Chondrocyte (in vitro differentiated cells): ENCODE measurements around the gene IRF9. TPM values are rescaled to one million over a fixed set of nuclear protein-coding genes. Genes with fewer than 3 reads are reported as not detected.
"Not testable (repeated sequence)": the region's sequence is repeated elsewhere in the genome, so short reads cannot be mapped to it uniquely, and the experiment has no call there.

Experiments
- DNase-seq: peaks from one replicate; pipeline ENCODE4 v3.0.0; 2021; ENCODE audit warnings: mixed read lengths, low spot score
- H3K27ac Mint-ChIP-seq: one replicate; pipeline ENCODE4 v1.8.0; 2021; ENCODE audit warnings: mild to moderate bottlenecking, moderate library complexity, mixed read lengths; ENCODE audit not compliant: unreplicated experiment
- H3K27me3 Mint-ChIP-seq: 2 replicates; pipeline ENCODE4 v1.8.0; 2021; ENCODE audit warnings: low read depth, mixed read lengths
- H3K36me3 Mint-ChIP-seq: 2 replicates; pipeline ENCODE4 v1.8.0; 2021; ENCODE audit warnings: low read depth, mixed read lengths
- H3K4me1 Mint-ChIP-seq: 2 replicates; pipeline ENCODE4 v1.8.0; 2021; ENCODE audit warnings: low read depth, mild to moderate bottlenecking, mixed read lengths
- H3K4me3 Mint-ChIP-seq: one replicate; pipeline ENCODE4 v1.8.0; 2021; ENCODE audit warnings: mild to moderate bottlenecking, moderate library complexity, mixed read lengths; ENCODE audit not compliant: unreplicated experiment
- H3K9me3 Mint-ChIP-seq: 2 replicates; pipeline ENCODE4 v1.8.0; 2021; ENCODE audit warnings: low read depth, mixed read lengths
- CTCF ChIP-seq: fragments of 200-600 bp; sonication (generic); IDR thresholded peaks from 2 replicates; pipeline ENCODE4 v1.5.0; 2021; ENCODE audit warnings: antibody characterized with exemption, mild to moderate bottlenecking, moderate library complexity
- total RNA-seq: library from RNA; stranded (reverse); gene quantifications from 3 replicates; pipeline ENCODE4 v1.2.1, GENCODE V29; 2021

The IRF9 gene
- total RNA-seq, 1 donor from 2014 or later: 38.4 TPM

- DNase-seq: no peak
- H3K4me1 Mint-ChIP-seq: peaks cover 39% of the 10 kb centered on the region
- H3K9me3 Mint-ChIP-seq: peaks cover 5% of the 10 kb centered on the region
- H3K4me3 Mint-ChIP-seq: peak overlapping the region; percentile 93
- TF ChIP-seq CTCF: no peak
- H3K36me3 Mint-ChIP-seq: peaks cover 18% of the 10 kb centered on the region
- peak overlapping the region; percentile 96 for H3K27ac Mint-ChIP-seq
- no peaks in the 10 kb centered on the region for H3K27me3 Mint-ChIP-seq
Measured at GRCh38 chr14:24197056-24197450, 36.0 kb downstream of the IRF9 start.

- Mint-ChIP-seq H3K27me3 (no peaks in the 10 kb centered on the region), H3K27ac (no peak overlapping the region), H3K4me1 (peaks cover 32% of the 10 kb centered on the region), H3K4me3 (no peak overlapping the region), H3K9me3 (peaks cover 12% of the 10 kb centered on the region), H3K36me3 (peaks cover 19% of the 10 kb centered on the region)
- TF ChIP-seq CTCF: no peak
- no peak for DNase-seq
Measured at GRCh38 chr14:24198814-24199524, 37.9 kb downstream of the IRF9 start.

GRCh38 chr14:24202538-24202937 lies 41.5 kb downstream of the IRF9 start:
- not testable (repeated sequence) for DNase-seq, H3K4me3 Mint-ChIP-seq, H3K27ac Mint-ChIP-seq, H3K4me1 Mint-ChIP-seq, H3K27me3 Mint-ChIP-seq
- Mint-ChIP-seq H3K9me3 (peaks cover 12% of the 10 kb centered on the region), H3K36me3 (peaks cover 34% of the 10 kb centered on the region)

GRCh38 chr14:24203249-24203886 lies 42.3 kb downstream of the IRF9 start:
- Mint-ChIP-seq H3K36me3 (peaks cover 35% of the 10 kb centered on the region), H3K9me3 (peaks cover 12% of the 10 kb centered on the region)
- H3K27me3 Mint-ChIP-seq, DNase-seq, H3K4me3 Mint-ChIP-seq, H3K27ac Mint-ChIP-seq, H3K4me1 Mint-ChIP-seq: not testable (repeated sequence)

GRCh38 chr14:24204163-24205146 lies 43.4 kb downstream of the IRF9 start:
- no peaks in the 10 kb centered on the region for H3K27me3 Mint-ChIP-seq
- no peak for DNase-seq
- H3K36me3 Mint-ChIP-seq: peaks cover 35% of the 10 kb centered on the region
- no peak for TF ChIP-seq CTCF
- H3K4me1 Mint-ChIP-seq: no peaks in the 10 kb centered on the region
- no peak overlapping the region for H3K27ac Mint-ChIP-seq
- H3K4me3 Mint-ChIP-seq: no peak overlapping the region
- H3K9me3 Mint-ChIP-seq: peaks cover 12% of the 10 kb centered on the region
